Fibroblast of lung (primary cell): ENCODE measurements around the gene PLA2G3.

Experiments used
- CTCF ChIP-seq, 2 donors: IDR thresholded peaks in 1 of 2; conservative IDR thresholded peaks in 1 of 2; 1 replicate in 1 of 2; 2 replicates in 1 of 2; pipeline ENCODE4 v1.5.1; 2011 to 2012; ENCODE audit warnings: low read length in 2 of 2, control low read depth in 1 of 2, inconsistent platforms in 1 of 2, low read depth in 1 of 2, mild to moderate bottlenecking in 1 of 2
- EZH2 ChIP-seq: IDR thresholded peaks from 2 replicates; pipeline ENCODE4 v1.5.1; 2012; ENCODE audit warnings: low read length, control low read depth, mild to moderate bottlenecking; ENCODE audit errors: missing control alignments

DNA sequence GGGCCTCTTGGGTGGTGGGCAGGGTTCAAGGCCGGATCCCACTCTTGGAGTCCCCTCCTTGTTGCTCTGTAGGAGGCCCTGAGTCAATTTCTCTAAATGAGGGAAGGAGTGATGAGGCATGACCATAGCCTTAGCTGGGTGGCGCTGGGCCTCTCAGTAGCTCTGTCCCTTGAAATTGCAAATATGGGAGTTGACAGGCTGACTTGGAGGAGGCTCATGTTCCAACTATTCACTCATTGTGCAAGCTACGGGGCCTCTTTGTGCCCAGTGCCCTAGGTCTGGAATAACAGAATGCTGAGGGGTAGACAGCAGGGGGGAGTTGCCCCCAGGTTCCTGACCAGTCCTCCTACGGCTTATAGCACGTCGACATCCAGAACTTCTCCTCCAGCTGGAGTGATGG, 40.9 kb downstream of the PLA2G3 start:
- no peak for TF ChIP-seq CTCF (conservative IDR thresholded peaks at IDR 0.05 in 1 of 2, IDR thresholded peaks at IDR 0.05 in 1 of 2; ENCODE audit: low read depth in 1 of 2, low read length in 2 of 2)
- no peak for TF ChIP-seq EZH2
